Neural crest cell (in vitro differentiated cells): ENCODE results near the gene CEP44. TPM values are rescaled to one million over a fixed set of nuclear protein-coding genes. Genes with fewer than 3 reads are reported as not detected.

Experiments used
- DNase-seq: peaks from one replicate; pipeline ENCODE4 v3.0.0; 2021; ENCODE audit warnings: low read depth, mixed read lengths, low spot score
- H3K27ac Mint-ChIP-seq: one replicate; pipeline ENCODE4 v1.8.0; 2021; ENCODE audit warnings: mild to moderate bottlenecking, mixed read lengths; ENCODE audit not compliant: unreplicated experiment
- H3K27me3 Mint-ChIP-seq: 2 replicates; pipeline ENCODE4 v1.8.0; 2021; ENCODE audit warnings: low read depth, mild to moderate bottlenecking, mixed read lengths
- H3K36me3 Mint-ChIP-seq: 2 replicates; pipeline ENCODE4 v1.8.0; 2021; ENCODE audit warnings: low read depth, mild to moderate bottlenecking, mixed read lengths
- H3K4me1 Mint-ChIP-seq: 2 replicates; pipeline ENCODE4 v1.8.0; 2021; ENCODE audit warnings: mixed read lengths
- H3K4me3 Mint-ChIP-seq: one replicate; pipeline ENCODE4 v1.8.0; 2021; ENCODE audit warnings: mild to moderate bottlenecking, mixed read lengths
- H3K9me3 Mint-ChIP-seq: 2 replicates; pipeline ENCODE4 v1.8.0; 2021; ENCODE audit warnings: mixed read lengths
- total RNA-seq: library from RNA; stranded (reverse); gene quantifications from 2 replicates; pipeline ENCODE4 v1.2.1, GENCODE V29; 2021
- TF ChIP-seq, protein P1 (sequence below): fragments of 200-600 bp; sonication (generic); conservative IDR thresholded peaks from 2 replicates; pipeline ENCODE4 v1.5.0; 2021; ENCODE audit warnings: antibody characterized with exemption, mild to moderate bottlenecking

The CEP44 gene
- total RNA-seq, 1 donor from 2014 or later = 19.8 TPM

DNA sequence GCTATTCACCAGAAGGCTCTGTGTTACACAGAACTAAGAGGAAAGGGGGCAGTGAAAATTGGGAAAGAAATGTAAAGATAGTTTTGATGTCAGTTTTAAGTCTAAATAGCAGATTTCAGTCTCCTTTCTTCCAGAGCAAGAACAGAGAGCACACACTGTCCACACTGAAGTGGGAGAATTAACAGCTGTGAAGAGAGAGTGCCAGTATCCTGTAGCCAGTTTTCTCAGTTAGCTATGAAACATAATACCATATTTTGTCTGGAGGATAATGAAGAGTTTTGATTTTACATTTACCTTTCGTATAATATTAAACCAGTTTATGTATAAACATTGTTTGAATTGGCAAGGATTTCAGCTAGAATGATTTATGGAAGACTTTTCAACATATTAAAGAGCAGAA lies 35.3 kb upstream of the CEP44 start:
- Mint-ChIP-seq H3K4me1 (peaks cover 6% of the 10 kb centered on the region), H3K9me3 (no peaks in the 10 kb centered on the region), H3K27ac (no peak overlapping the region), H3K27me3 (no peaks in the 10 kb centered on the region), H3K36me3 (no peaks in the 10 kb centered on the region), H3K4me3 (no peak overlapping the region)
- DNase-seq = no peak
- TF ChIP-seq, protein P1, sequence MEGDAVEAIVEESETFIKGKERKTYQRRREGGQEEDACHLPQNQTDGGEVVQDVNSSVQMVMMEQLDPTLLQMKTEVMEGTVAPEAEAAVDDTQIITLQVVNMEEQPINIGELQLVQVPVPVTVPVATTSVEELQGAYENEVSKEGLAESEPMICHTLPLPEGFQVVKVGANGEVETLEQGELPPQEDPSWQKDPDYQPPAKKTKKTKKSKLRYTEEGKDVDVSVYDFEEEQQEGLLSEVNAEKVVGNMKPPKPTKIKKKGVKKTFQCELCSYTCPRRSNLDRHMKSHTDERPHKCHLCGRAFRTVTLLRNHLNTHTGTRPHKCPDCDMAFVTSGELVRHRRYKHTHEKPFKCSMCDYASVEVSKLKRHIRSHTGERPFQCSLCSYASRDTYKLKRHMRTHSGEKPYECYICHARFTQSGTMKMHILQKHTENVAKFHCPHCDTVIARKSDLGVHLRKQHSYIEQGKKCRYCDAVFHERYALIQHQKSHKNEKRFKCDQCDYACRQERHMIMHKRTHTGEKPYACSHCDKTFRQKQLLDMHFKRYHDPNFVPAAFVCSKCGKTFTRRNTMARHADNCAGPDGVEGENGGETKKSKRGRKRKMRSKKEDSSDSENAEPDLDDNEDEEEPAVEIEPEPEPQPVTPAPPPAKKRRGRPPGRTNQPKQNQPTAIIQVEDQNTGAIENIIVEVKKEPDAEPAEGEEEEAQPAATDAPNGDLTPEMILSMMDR = no peak

DNA sequence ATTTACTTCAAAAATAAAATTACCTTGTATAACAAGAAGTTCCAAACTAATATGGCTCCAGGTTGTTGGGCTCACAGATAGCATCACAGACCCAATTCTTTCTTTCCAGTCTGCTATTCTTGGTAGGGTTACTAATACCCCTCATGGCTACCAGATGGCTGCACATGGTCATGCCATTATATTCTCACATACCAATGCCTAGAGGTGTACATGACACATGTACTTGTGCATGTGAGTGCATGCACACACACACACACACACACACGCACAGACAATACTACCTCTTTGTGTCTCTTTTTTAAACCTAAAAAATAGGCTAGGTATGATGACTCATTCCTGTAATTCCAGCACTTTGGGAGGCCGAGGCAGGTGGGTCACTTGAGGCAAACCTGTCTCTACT lies 31.3 kb upstream of the CEP44 start:
- no peak for DNase-seq
- H3K36me3 Mint-ChIP-seq = no peaks in the 10 kb centered on the region
- H3K4me3 Mint-ChIP-seq = no peak overlapping the region
- no peak overlapping the region for H3K27ac Mint-ChIP-seq
- H3K4me1 Mint-ChIP-seq = no peaks in the 10 kb centered on the region
- H3K9me3 Mint-ChIP-seq = no peaks in the 10 kb centered on the region
- TF ChIP-seq, protein P1 = no peak
- H3K27me3 Mint-ChIP-seq = no peaks in the 10 kb centered on the region

DNA sequence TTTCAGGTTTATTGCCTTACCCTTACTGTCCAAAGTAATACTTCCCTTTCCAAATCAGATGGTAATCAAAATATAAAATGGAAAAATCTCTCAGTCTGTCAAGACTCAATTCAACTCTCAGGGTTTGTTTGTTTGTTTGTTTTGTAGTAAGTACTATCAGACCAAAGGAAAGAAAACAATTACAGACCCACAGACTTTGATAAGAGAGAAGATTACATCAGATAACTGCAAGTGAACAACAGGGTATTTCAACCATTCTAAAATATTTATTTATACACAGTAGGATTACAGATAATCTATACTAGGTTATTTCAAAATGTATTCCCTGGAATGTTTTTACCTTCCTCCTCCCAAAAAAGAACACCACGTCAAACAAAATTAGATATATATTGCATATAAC lies 29.1 kb upstream of the CEP44 start:
- Mint-ChIP-seq H3K36me3 (no peaks in the 10 kb centered on the region), H3K9me3 (no peaks in the 10 kb centered on the region), H3K27me3 (no peaks in the 10 kb centered on the region), H3K4me1 (no peaks in the 10 kb centered on the region), H3K27ac (no peak overlapping the region), H3K4me3 (no peak overlapping the region)
- TF ChIP-seq, protein P1 = no peak
- no peak for DNase-seq

DNA sequence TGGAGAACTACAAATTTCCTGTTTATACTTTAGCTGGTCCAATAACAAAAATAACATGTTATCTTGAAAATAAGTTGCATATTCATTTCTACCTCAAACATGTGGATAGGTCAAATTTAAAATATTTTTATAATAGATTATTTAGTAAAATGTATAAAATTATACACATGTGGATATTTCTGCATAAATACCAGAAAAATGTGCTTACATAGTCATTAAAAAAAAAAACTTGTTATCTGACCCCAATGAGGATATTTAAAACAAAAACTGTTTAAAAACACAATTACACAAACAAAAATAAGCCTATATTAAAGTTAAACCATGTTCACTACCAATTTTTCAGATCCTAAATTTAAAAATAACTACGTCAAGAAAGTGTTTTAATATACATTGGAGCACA lies 28.3 kb upstream of the CEP44 start:
- Mint-ChIP-seq H3K9me3 (no peaks in the 10 kb centered on the region), H3K27me3 (no peaks in the 10 kb centered on the region), H3K36me3 (no peaks in the 10 kb centered on the region), H3K4me3 (no peak overlapping the region), H3K4me1 (no peaks in the 10 kb centered on the region), H3K27ac (no peak overlapping the region)
- DNase-seq = no peak
- TF ChIP-seq, protein P1 = no peak

- Mint-ChIP-seq H3K4me1 (no peaks in the 10 kb centered on the region), H3K36me3 (no peaks in the 10 kb centered on the region), H3K27ac (no peak overlapping the region), H3K4me3 (no peak overlapping the region), H3K27me3 (no peaks in the 10 kb centered on the region), H3K9me3 (no peaks in the 10 kb centered on the region)
- DNase-seq = no peak
- TF ChIP-seq, protein P1 = no peak
Observed at GRCh38 chr4:174255786-174256185, 27.9 kb upstream of the CEP44 start.

DNA sequence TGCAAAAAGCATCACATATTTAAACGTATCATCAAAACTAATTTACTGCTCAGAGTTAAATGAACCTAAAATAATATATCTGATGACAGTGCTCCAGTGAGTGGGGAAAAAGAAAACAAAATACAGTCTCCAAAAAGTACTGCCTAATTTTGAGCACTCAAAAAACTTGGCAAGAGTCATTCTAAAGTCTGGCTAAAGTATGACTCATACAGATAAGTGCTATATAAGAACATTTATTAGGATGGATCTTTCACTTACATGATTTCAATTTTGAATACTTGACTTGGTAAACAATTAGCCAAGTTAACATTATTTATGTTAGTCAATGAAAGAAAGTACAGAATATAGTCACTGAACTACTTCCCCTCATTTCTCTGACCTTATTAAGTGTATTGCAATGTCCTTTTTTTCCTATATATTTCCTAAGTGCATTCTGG lies 27.4 kb upstream of the CEP44 start:
- Mint-ChIP-seq H3K9me3 (no peaks in the 10 kb centered on the region), H3K4me3 (no peak overlapping the region), H3K27me3 (no peaks in the 10 kb centered on the region), H3K36me3 (no peaks in the 10 kb centered on the region), H3K4me1 (no peaks in the 10 kb centered on the region), H3K27ac (no peak overlapping the region)
- TF ChIP-seq, protein P1 = no peak
- no peak for DNase-seq
